HG02981 (cell line): Measurements from ENCODE around the gene CDKAL1.

Experiments
- ATAC-seq: cut with Tn5 transposase; IDR thresholded peaks from one replicate; pipeline ENCODE4 v1.9.1; 2021; ENCODE audit warnings: mild to moderate bottlenecking, moderate library complexity; ENCODE audit not compliant: unreplicated experiment

Gene CDKAL1

DNA sequence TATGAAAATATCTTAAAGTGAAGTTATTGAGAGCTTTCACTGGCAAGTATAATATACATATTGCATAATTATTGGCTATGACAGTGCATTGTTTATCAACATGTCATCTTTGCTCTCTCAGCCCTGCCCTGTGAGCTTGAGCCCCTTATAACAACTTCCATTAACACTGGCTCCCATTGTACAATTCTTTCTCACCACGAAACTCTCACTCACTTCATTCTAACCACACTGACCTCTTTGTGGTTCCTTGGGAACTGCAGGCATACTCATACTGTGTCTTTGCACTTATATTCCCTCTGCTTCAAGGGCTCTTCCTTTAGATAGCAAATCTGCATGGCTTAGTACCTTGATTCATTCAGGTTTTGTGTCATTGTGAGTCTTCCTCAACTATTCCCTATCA is 411.8 kb downstream of the CDKAL1 start:
- ATAC-seq = peak; percentile 89

DNA sequence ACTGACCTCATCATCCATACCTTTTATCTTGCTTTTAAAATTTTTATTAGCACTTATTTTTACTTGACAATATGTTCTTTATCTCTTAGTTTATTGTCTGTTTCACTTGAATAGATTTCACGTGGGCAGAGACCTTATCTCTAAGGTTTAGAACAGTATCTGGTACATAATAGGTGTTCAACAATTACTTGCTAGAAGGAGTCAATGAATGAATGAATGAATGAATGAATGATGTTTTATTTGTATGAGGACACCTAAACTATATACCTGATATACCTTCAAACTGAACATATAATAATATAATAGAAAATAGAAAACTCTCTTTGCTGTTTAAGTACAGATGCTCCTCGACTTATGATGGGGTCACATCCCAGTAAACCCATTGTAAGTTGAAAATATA is 412.6 kb downstream of the CDKAL1 start:
- ATAC-seq = no peak

DNA sequence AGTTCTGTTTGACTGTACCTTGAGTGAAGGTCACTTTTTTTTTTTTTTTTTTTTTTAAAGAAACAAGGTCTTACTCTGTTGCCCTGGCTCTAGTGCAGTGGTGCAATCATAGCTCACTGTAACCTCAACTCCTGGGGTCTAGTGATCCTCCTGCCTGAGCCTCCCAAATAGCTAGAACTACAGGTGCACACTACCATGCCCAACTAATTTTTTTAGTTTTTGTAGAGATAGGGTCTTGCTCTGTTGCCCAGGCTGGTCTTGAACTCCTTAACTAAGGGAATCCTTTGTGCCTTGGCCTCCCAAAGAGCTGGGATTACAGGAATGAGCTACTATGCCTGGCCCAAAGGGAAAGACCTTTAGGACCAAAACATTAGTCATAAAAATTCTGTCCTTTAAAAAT is 413.7 kb downstream of the CDKAL1 start:
- ATAC-seq = no peak

DNA sequence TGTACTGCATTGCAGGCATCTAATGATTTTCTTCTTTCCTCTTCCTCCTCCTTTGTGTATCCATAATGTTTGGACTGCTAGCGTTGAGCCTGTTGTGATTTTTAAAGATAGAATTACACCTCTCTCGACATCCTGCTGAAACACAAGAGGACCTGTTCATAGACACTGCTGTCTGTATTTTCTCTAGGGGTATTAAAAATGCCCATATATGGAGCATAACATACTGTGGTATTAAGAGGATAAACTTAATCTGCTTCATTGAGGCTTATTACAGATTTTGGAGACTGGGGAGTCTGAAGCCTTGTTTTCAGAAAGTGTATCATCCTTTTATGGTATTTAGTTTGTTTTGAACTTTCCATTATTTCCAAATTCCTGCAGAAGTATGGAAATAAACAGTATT is 414.3 kb downstream of the CDKAL1 start:
- no peak for ATAC-seq

DNA sequence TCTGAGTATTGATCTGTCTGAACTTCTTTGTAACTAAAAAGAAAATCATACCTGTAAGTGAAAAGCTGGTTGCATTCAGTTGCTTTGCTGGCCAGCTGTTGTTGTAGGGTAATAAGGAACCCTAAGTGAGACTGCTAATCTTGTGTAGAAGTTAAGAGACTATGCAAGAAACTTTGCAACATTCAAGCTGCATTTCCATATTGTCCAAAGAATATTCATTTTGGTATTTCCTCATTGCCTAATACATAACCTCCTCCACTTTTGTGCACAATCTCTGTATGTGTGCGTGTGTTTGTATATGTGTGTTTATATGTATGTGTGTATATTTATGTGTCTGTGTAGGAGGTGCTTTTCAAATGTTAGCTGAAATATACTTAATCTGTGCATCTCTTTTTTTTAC is 414.9 kb downstream of the CDKAL1 start:
- no peak for ATAC-seq

DNA sequence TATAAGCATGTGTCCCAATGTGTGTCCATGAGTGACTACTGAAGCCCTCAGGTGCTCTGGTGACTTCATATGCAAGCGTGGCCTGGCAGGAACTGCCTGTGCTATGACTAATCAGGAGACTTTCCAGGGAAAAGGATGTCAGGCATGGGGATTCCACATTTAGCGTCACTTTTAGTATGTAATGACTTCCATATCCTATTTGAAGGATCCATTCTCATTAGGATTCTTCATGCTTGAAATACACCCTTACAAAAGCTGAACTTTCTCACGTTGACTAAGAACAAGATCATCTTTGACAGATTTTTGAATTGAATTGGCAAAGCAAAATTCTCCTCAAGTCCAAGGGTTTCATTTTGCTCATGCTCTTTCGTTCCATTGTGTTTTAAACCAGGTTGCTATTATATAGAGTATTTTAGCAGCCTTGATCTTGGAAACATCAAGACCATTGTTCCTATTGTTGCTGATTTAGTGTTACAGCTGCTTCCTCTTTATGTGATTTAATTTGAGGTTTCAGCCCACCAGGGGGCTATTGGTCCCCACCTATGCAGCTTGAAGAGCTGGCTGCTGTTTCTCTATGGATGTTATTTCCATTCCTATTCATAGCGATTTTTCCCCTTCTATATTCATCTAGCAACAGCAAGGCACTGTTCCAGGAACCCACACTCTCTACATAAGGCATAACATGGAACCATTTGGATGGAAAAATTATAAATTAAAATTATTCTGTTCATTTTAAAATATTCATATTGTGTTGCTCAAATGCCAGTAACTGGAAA is 418.6 kb downstream of the CDKAL1 start:
- ATAC-seq = no peak

DNA sequence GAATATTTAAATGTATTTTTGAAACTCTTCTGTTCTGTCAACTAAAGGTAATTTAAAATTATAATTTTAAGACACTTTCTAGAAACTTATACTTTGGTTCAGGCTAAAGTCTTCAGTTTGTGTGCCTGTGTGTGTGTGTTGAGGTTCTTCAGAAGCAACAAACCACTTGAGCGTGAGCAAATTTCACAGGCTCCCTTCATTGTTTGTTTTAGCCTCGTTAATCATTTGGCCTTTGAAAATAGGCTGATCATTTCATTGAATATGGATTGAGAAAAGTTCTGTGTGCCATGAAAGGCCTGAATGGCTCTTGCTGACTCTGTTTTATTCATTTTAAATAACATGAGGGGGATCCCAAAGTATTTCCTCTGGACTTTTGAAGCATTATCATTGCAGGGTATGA is 420.1 kb downstream of the CDKAL1 start:
- ATAC-seq = no peak

DNA sequence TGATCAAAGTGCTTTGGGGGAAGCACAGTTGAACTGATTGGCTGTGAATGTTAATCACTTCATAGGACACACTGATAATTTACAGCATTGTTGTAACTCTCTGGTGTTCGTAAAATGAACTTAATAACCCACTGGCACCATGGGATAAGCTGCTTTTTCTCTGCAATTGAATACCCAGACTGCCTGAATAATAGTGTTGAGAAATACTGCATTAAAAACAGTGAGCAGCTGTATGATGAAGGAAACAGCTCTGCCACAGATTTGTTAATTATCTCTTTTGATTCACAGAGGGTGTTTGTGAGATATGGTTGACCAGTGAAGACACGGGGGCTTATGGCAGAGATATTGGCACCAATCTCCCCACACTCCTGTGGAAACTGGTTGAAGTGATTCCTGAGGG is 420.9 kb downstream of the CDKAL1 start:
- no peak for ATAC-seq

DNA sequence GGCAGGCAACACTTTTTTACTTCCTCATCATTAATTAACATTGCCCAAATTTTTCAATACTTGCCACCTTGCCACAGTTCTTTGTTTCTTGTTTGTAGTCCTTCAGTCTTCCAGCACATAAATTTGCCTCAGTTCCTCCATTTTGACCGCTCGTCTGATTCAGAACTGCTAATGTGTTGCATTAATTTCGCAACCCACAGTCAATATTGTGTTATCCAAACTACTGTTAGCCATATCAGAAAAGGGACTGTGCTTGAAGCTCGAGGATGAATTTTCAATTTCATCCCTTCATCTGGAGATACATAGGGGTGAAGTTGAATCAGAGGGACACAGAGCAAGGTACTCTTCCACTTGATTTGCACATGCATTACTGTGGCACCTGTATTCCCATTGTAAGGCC is 421.5 kb downstream of the CDKAL1 start:
- ATAC-seq = no peak

DNA sequence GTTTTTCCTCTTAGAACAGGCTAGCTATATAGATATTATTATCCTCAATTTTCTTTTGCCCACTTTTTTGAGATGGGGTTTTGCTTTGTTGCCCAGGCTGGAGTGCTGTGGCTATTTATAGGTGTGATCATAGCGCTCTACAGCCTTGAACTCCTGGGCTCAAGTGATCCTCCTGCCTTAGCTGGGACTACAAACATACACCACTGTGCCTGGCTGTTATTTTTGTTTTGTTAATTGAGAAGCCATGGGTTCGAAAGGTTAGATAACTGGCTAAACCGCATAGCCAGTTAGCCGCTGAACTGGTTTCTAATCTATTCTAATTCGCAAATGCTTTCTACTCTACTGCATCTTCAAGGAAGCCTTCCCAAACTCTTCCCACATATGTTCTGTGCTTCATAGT is 425.8 kb downstream of the CDKAL1 start:
- no peak for ATAC-seq

DNA sequence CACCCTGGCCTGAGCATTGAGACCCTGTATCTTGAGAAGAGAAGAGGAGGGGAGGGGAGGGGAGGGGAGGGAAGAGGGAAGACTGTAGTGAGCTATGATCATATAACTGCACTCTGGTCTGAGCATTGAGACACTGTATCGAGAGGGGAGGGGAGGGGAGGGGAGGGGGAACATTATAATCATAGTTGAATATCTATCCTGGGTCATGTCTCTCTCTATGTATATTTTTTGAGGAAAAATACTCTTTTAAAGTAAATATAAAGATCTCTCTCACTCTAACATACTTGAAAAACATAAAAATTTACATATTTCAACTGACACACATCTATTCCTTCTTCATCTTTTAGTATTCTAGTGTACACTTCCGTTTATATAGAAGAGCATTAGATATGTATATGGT is 431.0 kb downstream of the CDKAL1 start:
- no peak for ATAC-seq

DNA sequence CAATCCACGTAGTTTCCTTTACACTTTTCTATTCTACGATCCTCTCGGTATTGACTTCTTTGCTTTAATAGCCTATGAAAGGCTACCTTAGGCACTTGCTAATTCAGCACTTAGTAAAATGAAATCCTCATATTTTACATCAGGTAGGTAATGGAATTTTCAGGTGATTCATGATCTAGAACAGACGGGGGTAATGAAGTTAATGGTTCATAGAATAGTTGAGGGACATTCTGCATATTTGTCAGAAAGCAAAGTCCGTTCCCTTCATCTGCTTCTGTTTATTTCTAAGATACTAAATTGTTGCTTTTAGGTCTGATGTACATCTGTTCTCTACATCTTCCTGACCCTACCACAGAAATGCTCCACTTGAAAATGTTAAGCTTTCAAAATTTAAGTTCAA is 431.7 kb downstream of the CDKAL1 start:
- no peak for ATAC-seq

DNA sequence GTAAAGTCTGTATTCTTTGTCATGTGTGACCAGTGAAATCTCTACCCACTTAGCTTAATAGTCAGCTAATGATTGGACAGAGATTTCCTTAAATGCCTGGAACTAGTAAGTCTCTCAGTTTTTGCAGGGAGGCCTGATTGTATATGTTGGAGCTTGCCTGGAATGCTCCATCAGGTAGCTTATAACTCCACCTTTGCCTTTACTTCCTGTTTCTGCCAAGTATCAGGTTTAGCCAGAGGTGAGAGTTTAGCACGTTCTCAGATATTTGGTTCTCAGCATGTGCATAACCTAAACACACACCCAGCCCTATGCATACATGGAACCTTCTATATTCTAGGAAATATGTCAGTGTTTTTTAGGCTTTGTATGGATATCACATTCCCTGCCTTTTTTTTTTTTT is 435.3 kb downstream of the CDKAL1 start:
- ATAC-seq = no peak

DNA sequence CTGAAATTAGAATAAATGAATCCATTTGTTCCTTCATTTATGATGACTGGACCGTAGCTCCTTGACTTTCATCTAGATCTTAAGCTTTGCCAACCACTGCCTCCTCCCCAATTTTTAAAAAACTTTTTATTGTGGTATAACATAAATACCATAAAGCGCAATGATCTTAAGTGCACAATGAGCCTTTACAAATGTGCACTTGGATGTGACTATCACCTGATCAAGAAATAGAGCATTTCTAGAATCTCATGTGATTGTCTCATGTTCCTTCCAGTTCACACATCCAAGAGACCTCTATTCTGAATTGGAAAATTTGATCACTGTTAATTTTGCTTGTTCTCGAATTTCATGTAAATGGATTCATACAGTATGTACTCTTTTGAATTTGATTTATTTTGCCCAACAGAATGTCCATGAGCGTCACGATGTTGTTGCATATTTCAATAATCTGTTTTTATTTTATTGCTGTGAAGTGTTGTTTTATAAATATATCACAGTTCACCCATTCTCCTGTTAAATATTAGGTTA is 442.2 kb downstream of the CDKAL1 start:
- ATAC-seq = no peak

DNA sequence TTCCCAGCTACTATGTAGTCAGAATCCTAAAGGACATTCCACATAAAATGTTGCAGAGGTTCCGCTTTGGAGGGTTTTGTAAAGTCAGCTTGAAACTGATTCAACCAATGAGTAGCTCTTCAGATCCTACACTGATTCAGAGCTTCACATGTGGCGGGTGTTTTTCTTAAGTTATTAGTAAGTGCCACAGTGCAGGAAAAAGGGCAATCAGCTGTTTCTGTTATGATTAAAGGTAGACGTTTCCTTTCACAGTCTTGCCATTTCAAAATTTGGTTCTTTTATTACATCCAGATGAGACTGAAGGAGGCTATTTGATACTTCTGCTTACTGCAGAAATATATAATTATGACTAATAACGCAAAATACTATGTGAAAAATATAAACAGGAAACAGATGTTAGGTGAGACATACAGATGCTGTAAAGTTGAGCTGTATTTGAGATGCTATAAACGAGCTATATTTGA is 443.9 kb downstream of the CDKAL1 start:
- peak; percentile 82 for ATAC-seq

DNA sequence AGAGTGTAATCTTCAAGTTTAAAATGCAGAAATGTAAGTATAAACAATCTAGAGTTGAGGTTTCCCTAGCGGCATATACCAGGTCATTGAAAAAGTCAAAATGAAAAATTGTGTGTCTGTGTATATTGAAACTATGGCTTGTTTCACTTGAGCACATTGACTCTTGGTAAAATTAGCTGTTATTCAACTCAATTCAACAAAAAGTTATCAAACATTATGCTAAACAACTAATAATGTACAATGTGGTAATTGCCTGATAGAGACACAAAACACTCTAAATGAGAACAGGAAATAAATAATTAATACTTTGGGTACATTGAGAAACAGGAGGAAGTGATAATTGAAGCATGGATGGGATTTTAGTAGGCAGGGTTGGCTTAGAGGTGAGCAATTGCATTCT is 444.8 kb downstream of the CDKAL1 start:
- no peak for ATAC-seq

DNA sequence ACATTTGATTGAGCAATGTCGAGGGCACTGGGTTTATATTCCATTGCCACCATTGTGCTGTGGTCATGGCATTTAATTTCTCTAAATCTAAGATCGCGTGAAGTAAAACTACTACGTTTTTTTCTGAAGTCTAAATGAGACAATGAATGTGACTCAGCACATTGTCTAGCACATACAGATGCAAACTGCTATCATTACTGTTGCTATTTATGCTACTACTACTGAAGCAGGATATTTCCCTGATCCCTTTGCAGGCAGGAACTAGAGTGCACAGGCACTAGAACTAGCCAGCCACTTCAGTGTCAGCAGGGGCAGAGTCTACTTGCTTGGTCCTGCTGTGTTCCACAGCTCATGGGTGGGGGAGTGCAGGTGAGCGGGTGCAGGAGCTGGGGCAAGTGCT is 449.7 kb downstream of the CDKAL1 start:
- no peak for ATAC-seq

DNA sequence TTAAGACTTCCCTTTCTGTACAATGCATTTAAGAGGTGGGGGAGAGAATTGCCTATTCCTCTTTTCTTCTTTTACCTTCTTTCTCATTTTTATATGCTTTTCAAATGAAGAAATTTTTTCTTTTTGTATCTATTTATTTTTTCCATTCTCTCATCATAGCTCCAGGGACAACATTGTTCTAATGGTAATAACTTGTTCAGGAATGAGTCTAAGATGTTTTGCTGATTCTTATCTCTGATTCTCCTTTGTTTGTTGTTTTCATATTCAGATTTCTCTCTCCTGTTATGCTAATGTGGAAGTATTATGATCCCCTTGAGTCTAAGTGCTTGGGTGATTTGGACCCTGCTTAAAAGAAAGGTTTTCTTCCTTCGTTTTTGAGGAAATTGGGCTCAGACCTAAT is 451.6 kb downstream of the CDKAL1 start:
- no peak for ATAC-seq

DNA sequence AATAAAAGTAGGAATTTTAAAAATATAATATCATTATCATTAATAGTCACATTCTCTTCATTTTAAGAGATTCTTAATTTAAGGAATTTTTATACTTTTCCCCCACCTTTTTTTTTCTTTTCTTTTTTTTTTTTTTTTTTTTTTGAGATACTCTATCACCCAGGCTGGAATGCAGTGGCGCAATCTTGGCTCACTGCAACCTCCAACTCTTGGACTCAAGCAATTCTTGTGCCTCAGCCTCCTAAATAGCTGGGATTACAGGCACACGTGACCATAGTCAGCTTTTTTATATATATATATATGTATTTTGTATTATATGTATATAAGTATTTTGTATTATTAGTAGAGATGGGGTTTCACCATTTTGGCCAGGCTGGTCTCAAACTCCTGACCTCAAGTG is 457.7 kb downstream of the CDKAL1 start:
- ATAC-seq = no peak

DNA sequence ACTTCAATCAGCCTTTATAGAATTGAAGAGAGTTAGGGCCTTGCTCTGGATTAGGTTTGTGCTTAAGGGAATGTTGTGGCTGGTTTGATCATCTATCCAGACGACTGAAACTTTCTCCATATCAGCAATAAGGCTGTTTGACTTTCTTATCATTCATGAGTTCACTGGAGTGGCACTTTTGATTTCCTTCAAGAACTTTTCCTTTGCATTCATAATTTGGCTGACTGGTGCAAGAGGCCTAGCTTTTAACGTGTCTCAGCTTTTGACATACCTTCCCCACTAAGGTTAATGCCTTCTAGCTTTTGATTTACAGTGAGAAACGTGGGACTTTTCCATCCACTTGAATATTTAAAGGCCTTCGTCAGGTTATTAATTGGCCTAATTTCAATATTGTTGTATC is 461.8 kb downstream of the CDKAL1 start:
- ATAC-seq = no peak

DNA sequence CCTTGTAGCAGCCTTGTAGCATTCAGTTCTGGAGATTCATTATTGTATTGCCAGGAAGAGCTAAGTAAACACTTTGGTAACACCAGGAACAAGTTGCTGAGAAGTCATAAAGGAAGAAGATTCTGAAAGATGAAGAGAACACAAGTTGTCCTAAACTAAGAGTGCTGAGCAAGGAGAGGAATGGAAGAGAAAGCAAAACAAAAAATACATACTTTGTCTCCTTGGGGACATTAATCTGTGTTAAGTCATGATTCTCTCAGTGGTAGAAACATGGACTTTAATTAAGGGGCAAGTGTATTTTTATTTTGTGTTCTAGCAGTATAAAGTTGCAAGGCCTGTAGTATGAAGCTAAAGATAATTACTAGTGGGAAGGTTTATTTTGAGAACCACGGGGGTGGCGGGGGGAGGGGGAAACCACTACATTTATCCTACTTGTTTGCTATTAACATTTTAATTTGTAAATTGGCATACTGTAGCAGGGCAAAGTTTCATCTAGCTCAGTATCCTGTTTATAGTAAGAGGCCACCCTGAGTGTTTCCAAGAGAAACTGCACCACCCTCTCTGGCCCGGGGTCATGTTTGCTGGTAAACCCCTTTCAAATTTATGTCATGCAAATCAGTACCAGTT is 463.0 kb downstream of the CDKAL1 start:
- no peak for ATAC-seq

DNA sequence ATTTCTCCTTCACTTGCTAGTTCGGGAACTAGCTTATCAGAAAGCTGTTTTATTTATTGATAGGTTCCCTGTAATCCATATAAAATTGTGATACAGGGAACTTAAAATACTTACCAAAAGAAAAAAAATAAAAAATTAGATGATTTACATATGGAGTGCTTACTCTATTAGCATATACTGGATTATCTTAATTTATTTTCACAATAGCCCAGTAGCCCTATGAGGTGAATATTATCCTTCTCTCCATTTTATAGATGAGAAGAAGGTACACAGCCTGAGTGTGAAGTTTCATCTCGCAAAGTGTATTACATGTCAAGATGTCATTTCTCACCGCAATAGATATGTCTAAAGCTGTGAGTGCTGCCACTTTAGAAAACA is 463.5 kb downstream of the CDKAL1 start:
- ATAC-seq = no peak
